ENCODE results near the gene POMC.

GRCh38 chr2:25164561-25164960, 3.8 kb downstream of the POMC start:
- TF ChIP-seq, protein P1, sequence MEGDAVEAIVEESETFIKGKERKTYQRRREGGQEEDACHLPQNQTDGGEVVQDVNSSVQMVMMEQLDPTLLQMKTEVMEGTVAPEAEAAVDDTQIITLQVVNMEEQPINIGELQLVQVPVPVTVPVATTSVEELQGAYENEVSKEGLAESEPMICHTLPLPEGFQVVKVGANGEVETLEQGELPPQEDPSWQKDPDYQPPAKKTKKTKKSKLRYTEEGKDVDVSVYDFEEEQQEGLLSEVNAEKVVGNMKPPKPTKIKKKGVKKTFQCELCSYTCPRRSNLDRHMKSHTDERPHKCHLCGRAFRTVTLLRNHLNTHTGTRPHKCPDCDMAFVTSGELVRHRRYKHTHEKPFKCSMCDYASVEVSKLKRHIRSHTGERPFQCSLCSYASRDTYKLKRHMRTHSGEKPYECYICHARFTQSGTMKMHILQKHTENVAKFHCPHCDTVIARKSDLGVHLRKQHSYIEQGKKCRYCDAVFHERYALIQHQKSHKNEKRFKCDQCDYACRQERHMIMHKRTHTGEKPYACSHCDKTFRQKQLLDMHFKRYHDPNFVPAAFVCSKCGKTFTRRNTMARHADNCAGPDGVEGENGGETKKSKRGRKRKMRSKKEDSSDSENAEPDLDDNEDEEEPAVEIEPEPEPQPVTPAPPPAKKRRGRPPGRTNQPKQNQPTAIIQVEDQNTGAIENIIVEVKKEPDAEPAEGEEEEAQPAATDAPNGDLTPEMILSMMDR (IDR thresholded peaks at IDR 0.05; ENCODE audit: insufficient read depth, low read length, poor library complexity, severe bottlenecking), result no peak
- TF ChIP-seq EZH2phosphoT487 (conservative IDR thresholded peaks at IDR 0.05; ENCODE audit: low read length), result no peak
